NCI-H446 treated with DMSO at 0.1 percent for 48 hours (cell line): Measurements from ENCODE around the gene PRKAG1.

Experiments used
- DNase-seq: peaks from one replicate; lab custom pipeline; 2025; lab: John Stamatoyannopoulos, UW

Gene PRKAG1

DNA sequence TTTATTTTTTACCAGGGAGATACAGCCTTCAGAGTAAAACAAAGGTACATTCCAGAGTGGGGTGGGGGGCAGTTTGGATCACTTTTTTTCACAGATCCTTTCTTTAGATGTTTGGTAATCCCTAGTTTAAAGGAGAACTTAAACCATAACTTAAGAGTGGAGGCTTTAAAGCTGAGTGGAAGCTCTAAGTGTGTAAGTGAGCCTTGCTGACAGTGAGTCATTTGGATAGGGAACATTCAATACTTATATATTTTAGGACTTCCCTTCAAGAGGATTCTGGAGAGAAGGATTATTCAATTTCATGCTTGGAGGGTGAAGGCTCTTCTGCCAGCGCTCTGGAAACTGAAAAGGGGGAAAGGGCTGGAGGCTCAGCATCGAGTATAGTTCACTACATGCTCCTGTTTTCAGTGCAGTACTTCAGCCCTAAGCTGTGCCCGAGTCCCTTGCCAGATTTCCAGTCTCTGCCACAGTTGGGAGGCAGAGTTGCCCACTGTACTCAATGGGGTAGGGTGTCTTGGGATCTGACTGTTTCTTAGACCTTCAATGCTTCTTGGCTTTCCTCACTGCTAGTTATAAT is 8.4 kb downstream of the PRKAG1 start:
- DNase-seq: no peak

DNA sequence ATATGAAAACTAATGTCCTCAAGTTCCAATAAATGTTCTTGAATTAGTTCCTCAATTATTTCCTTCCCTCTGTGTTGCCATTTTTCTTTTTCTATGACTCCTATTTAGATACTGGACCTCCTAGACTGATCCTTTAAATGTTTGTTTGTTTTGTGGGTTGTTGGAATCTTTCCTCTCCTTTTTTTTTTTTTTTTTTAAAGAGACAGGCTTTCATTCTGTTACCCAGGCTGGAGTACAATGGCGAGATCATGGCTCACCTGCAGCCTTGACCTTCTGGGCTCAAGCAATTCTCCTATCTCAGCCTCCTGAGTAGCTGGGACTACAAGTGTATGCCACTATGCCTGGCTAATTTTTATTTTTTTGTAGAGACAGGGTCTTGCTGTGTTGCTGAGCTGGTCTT is 9.6 kb downstream of the PRKAG1 start:
- DNase-seq: no peak

DNA sequence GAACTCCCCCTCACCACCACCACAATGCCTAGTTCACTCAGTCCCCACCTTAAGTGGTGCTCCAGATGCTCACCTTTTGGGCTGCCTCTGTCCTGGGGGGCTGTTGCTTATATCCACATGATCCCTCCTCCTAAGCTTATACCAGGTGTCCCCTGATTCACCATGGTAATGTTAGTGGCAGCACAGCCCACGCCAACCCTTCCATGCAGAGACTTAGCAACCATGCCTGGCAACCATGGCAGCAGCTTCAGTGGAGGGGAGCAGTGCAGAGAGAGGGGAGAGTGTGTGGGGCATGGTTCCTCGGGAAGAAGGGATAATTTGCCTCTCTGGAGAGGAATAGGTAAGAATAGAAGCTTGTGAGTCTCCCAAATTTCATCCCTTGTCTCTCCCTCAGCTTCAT is 18.2 kb downstream of the PRKAG1 start:
- DNase-seq: no peak

DNA sequence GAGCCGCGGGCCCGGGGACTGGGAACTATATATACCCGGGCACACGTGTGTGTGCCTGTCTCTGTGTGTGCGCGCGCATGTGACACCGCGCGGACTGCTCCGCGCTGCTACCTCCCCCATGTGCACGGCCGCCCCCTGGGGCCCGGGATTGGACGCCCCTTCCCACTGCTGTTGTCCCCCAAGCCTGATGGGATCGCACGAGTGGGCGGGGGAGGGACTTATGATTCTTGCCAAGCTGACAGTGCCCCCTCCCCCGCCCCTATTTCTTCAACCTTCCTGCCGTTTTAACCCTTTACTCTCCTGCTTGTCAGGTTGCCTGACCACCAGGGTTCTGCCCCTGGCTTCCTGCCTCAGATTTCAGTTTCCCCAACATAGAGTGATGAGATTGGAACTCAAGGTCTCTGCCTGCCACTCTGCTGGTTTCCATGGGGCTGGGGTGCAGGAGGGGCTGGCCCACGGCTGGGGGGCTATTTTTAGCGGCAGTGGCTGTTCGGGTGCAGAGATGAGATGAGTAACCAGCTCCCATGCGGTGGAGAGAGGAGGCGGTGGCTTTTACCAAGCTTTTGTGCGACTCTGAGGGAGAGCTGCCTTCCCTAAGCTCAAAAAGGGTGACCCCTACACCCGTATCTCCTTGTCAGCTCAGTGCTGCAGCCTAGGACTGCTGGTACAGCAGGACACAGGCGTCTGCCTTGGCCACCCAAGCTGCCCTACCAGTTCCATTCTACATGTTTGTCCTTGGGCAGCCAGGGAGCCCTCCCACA is 19.0 kb downstream of the PRKAG1 start, which contains the start of gene DDN:
Gene DDN (minus strand): TSS at position 5 of the 761 bp plus-strand sequence. CDS start 88 bp downstream, outside the sequence.
- peak; percentile 31 for DNase-seq

DNA sequence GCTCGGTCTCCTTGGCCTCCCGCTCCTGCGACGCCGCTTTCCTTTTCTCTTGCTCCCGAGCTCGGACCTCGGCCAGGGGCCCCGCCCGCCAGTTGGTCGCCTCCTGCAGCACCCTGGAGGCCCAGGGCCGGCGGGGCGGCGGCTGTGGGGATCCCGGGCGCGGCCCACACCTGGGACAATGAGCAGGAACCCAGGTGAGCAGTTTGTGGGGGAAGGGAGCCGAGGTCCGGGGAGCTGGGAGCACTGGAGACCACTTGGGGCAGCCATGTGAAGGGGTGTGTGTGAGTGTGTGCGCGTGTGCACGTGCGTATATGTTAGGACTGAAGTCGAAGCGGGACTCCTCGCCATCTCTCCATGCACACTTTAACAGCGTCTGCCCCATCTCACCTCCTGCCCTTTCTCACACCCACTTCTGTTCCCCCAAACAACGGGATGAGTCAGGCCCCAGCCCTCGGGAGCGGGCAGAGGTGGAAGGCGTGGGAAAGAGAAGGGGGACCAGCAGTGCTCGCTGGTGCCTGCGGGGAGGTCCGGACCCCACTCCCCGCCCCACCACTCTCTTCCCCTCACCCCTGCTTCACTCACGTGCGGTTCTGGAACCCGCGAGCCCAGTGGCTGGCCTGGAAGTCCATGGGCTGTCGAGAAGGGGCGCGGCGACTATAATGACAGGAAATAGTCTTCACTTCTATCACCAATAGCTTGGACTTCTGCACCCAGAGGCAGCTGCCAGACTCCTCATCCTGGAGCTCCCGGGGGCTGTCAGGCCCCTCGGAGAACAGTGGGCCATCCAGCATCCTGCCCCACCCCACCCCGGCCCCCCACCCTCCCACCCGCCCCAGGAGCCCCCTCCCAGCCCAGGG is 19.9 kb downstream of the PRKAG1 start:
- DNase-seq: no peak

DNA sequence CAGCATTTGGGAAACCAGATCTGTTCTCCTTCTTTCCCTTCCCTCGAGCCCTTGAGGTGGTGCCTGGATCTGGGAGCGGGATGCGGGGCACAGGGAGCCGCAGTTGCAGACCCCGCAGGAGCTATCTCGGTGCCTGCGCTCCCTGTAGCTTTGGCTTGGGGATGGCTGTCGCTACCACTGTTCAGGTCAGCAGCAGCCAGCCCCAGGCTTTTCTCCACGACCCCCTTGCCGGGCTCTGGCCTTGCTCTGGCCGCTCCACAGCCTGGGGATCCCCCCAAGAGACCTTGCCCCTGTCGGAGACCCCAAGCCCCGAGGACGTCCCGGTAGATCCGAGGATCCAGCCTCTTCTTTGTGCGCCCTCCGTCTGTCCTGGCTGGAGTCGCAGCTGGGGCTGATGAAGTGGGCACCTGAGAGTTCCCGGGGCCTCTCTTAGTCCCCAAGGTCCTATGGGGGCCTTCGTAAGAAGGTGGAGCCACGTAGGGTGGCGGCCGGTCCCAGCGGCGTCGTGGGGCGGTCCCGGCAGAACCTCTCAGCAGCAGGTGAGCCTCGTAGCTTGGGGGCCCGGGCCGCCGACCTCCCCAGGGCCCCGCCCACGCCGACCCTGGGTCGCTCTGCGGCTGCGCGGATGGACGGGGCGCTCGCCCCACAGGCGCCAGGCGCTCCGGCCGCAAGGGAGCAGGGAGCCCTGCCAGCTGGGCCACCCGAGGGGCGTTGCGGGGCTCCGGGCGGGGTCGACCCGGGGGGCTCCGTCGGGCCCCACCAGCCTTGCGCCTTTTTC is 20.7 kb downstream of the PRKAG1 start:
- no peak for DNase-seq

DNA sequence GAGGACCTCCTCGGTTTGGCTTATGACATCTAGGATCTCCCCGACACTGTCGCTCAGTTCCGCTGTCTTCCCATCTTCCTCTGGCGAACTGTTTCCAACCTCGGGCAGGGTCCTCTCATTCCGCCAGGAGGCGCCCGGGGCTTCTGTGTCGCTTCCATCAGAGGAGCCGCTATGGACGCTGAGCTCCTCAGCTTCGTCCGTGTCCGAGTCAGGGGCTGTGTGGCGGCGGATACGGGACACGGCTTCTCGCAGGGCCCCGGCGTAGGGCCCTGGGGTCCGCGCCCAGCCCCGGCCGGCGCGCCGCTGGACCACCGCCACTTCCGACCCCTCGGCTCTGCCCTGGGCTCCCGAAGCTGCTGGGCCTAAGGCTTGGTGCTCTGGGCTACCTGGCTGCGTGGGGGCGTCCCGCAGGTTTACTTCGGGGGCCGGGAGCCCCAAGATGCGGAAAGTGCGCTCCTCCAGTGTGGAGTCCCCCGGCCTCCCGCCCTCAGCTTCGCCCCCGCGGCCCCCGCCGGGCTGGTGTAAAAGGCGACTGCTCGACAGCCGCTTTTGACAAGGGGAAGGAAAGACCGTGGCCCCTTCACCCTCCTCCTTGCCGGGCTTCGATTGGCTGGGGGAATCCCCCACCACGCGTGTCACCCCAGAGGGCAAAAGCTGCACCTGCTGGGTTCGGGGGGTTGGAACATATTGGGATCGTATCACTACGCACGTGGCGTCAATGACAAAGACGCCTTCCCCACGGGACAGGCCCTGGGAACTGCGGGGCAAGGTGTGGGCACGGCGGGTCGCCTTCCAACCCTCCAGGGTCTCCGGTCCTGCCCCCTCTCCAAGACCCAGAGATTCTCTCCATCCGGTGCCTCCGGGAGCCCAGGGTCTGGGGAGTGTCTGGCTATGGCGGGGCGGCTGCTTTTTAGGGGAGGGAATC is 21.5 kb downstream of the PRKAG1 start:
- no peak for DNase-seq

DNA sequence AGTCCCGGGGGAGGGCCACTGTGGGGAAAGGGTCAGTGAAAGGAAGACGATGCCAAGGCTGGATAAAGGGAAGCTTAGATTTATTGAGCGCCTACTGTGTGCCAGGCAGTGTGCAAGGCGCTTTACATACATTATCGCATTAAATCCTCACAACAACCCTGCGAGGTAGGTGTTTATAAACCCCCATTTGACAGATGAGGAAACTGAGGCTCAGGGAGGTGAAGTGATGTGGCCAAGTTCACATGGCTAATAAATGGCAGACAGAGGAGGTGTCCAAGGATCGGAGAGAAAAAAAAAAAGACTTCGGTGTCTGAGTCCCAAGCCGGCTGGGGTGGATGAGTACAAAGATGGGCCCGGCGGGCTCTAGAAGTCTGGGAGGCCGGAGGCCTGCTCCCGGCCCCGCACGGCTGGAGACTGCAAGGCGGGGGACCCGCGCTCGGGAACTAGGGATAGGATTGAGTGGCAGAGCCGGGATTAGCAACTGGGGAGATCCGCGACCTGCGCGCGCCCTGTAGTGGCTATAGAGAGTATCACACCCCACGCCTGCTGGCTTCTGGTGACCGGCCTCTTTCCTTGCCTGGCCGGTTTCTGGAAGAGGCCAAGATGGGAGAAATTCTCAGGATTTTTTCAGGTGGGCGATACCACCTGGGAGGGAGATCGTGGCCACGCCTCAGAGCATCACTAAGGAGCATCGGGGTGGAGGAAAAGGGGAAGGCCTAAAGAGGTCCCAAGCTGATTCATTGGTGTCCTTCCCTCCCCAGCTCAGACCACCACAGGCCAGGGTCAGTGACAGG is 23.3 kb downstream of the PRKAG1 start:
- DNase-seq: peak; percentile 50

DNA sequence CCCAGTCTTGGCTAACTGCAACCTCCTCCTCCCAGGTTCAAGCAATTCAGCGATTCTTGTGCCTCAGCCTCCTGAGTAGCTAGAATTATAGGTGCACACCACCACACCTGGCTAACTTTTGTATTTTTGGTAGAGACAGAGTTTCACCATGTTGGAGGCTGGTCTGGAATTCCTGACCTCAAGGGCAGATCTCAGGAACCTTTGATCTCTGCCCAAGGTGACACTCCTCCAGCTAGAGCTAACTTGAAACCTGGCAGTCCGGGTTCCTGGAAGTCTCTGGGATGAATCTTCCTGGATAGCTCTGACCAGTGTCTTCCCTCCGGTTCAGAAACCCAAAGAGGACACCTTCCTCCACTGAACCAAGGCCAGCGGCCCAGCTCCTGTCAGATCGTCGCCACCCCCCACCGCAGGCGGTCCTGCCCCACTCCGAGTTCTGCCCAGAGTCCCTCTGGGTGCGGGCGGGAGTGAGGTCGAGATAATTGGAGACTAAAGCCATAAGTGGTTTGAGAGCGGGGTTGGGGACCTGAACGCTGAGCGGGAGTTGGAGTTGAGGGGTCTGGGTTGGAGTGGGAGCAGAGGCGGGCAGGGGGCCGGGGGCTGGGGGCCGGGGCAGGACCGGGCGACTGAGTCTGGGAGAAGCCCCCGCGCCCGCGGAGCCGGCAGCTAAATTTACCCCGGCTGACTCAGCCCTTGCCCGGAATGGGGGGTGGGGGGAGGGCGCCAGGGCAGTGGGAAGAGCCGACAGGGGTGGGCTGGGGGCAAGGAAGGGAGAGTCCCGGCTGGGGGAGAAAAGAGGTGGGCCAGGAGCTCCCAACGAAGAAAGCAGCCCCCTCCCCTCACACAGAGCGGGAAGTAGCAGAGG is 24.1 kb downstream of the PRKAG1 start:
- no peak for DNase-seq

DNA sequence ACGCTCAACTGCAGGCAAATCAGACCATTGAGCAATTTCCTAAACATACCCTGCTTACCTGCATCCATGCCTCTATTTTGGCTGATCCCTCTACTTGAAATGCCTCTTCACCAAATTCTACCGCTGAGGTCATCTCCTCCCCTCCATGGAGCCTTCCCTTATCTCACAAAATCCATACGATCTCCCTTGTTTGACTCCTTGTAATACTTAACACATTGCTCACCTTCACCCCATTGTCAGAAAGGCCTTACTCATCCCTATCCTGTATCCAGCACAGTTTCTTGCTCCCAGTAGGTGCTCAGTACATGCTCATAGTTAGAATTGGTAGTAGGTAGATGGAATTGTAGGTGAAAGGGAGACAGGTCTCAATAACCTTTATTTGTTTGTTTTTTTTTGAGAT is 24.8 kb downstream of the PRKAG1 start:
- no peak for DNase-seq

DNA sequence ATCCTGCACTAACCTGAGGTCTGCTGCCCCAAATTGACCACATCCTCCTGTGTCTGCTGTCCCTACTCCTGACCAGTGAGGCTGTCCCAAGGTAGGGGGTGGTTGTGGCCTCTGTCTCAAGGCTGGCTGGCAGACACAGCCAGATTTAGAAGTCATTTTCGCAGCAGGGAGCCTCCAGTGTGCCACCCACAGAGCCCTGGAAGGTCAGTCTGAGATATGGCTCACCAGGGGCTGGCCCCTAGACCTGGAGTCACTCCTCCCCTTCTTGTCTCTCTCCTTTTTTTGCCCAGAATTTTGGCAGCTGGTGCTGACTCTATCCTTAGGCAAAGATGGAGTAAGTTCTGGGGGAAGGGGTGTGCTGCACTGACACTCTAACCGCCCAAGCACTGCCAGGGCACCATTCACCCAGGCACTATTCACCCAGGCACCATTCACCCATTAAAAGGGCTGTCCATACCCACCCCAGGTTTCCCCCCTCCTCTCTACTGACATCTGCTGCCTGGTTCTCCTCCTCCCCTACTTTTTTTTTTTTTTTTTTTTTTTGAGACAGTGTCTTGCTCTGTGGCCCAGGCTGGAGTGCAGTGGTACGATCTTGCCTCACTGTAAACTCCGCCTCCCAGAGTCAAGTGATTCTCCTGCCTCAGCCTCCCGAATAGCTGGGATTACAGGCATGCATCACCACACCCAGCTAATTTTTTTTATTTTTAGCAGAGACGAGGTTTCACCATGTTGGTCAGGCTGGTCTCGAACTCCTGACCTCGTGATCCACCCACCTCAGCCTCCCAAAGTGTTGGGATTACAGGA is 27.1 kb downstream of the PRKAG1 start:
- DNase-seq: no peak

DNA sequence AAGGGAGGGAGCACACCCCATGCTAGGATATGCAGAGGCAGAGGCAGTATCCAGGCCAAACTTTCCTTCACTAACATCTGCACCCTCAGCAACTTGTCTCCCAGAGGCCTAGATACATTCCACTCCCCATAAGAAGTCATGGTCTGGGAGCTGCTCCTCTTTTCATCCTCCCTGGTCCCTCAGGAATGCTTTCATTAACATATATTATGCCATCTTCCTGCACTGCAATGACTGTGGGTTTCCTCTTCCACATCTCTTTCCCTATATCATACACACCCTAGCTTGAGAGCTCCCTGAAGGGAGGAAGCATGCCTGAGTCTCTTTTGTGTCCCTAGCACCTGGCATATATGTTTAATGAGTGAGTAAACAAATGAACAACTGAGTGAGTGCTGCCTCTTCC is 28.0 kb downstream of the PRKAG1 start:
- DNase-seq: no peak

DNA sequence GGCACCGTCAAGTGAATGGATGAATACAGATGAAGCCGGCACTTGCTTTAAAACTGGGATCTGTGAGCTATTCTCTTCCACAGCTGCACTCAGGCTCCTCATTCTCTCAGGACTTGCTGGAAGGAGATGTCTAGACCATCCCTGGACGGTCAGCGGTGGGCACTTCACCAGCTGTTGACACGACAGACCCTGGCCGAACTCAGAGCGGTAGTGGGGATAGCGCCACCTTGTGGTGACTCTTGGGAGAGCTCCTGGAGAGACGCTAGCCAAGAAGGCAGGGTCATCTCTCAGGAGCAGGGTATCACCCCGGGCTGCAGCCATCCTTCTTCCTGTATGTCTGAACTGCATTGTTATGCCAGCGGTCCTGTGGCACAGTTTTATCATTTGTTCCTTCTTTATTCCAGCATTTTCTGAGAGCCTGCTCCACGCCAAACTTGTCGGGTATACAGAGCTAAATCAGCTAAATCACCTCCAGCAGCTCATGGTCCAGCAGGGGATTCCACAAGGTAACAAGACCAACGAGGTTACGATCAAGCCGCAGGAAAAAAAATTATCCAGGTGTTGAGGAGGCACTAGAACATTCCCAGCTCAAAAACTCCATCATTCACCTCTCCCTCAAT is 30.4 kb downstream of the PRKAG1 start:
- no peak for DNase-seq

DNA sequence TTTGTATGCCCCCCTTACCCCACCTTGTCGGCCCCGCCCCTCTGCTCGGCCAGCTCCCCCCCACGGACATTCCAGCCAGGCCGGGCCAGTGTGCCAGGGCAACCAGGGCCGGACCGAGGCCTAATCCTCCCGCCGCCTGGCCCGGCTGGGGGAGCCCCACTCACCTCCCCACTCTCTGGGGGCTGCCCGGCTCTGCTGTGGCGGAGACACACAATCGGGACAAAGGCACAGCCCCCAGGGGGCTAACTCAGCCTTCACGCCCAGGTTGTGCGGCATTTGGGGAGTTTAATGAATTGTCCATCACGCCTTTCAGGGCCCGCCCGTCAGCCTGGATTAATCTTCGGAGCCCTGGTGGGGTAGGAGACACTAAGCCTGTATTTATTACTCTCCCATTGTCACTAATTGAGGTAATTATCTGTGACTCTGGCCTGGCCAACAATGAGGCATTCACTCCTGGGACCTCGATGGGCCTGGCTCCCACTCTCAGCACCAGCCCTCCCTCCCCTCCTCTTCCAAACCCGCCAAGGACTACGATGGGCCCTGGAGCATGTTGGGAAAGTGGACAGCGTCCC is 31.8 kb downstream of the PRKAG1 start:
- DNase-seq: no peak

DNA sequence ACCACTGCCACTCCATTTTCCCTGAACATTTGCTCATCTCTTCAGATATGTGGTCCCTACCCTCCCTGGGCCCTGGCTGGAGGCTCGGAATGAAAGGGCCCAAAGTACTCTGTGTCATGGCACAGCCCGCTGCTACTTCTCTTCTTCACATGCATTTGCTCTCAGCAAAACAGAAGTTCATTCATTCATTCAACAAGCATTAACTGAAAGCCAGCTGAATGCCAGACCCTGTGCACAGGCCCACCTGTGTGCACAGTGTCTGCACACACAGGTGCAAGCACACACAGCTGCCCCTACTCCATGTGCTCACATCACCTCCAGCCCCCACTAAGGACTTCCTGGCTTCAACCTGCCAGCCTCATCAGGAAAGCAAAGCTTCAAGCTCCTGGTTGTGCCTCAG is 32.7 kb downstream of the PRKAG1 start:
- no peak for DNase-seq

DNA sequence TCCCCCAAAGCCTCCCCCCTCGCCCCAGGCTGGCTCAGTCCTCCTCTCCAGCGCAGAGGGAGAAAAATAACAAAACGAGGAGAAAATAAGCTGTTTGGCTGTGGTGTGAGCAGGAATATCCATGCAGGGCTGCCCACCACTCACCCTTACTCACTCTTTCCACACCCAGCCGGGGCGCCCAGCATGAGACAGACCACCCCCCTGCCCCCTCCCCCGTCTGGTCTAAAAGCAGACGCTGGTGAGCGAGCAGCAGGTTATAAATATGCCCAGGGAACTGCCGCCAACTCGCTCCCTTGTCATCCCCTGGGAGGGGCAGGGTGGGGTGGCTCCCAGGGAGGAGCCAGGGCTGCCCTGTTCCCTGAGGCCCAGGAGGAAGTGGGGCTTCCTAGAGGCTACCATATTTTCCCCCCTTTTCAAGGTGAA is 33.1 kb downstream of the PRKAG1 start:
- no peak for DNase-seq

DNA sequence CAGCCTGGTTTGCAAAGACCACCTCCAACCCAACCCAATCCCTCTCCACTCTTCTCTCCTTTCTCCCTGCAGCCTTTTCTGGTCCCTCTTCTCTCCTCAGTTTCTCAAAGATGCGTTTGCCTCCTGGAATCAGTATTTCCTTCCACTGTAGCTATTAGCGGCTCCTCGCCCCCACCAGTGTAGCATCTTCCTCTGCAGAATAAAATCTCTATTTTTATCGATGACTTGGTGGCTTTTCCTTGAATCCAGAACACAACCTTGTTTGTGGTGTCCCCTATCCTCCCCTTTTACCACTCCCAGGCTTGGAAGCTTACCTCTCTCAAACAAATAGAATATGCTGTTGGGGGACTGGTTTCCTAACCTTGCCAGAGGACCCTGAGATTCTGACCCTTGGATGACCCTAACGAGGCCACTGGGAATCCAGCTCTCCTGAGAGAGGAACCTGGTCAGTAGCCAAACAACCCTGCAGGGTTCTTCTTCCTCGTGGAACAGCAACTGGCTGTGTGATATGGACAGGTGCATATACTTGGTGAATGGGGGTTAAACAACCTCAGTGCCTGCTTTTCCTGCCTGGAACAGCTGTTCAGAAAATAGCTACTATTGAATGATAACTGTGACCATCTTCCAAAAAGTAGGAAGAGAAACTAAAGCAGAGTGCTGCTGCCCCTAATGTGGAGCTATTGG is 36.0 kb downstream of the PRKAG1 start:
- no peak for DNase-seq
